PFSK-1 (cell line): ENCODE data around the gene CCDC192.

Experiments used
- FOXP2 ChIP-seq: optimal IDR thresholded peaks from 2 replicates; pipeline ENCODE3; 2011; ENCODE audit warnings: borderline replicate concordance, control low read depth, inconsistent platforms; ENCODE audit not compliant: insufficient read depth; ENCODE audit errors: extremely low read length, extremely low read depth
- POLR2AphosphoS5 ChIP-seq: IDR thresholded peaks from 2 replicates; pipeline ENCODE4 v1.6.1; 2012; ENCODE audit warnings: low read depth, mild to moderate bottlenecking, control low read depth, low read length, moderate library complexity
- SIN3A ChIP-seq: IDR thresholded peaks from 2 replicates; pipeline ENCODE4 v1.6.1; 2012; ENCODE audit warnings: mild to moderate bottlenecking, low read length, moderate library complexity, borderline replicate concordance; ENCODE audit not compliant: insufficient read depth
- TAF1 ChIP-seq: IDR thresholded peaks from 2 replicates; pipeline ENCODE4 v1.6.1; 2012; ENCODE audit warnings: low read length, control low read depth, borderline replicate concordance; ENCODE audit not compliant: insufficient read depth
- TF ChIP-seq, protein P1 (sequence below), 2 experiments: IDR thresholded peaks; 2 replicates each; pipeline versions ENCODE4 v1.6.1 to v1.8.0; 2011 to 2012; ENCODE audit warnings: low read depth in 2 of 2, low read length in 2 of 2, control low read depth in 1 of 2, inconsistent platforms in 1 of 2, mild to moderate bottlenecking in 1 of 2, moderate library complexity in 1 of 2; ENCODE audit not compliant: insufficient read depth in 1 of 2

The CCDC192 gene

GRCh38 chr5:127706691-127707090 is 3.5 kb downstream of the CCDC192 start:
- TF ChIP-seq FOXP2 (no peak), POLR2AphosphoS5 (no peak), TAF1 (no peak), SIN3A (no peak)
- TF ChIP-seq, protein P1, sequence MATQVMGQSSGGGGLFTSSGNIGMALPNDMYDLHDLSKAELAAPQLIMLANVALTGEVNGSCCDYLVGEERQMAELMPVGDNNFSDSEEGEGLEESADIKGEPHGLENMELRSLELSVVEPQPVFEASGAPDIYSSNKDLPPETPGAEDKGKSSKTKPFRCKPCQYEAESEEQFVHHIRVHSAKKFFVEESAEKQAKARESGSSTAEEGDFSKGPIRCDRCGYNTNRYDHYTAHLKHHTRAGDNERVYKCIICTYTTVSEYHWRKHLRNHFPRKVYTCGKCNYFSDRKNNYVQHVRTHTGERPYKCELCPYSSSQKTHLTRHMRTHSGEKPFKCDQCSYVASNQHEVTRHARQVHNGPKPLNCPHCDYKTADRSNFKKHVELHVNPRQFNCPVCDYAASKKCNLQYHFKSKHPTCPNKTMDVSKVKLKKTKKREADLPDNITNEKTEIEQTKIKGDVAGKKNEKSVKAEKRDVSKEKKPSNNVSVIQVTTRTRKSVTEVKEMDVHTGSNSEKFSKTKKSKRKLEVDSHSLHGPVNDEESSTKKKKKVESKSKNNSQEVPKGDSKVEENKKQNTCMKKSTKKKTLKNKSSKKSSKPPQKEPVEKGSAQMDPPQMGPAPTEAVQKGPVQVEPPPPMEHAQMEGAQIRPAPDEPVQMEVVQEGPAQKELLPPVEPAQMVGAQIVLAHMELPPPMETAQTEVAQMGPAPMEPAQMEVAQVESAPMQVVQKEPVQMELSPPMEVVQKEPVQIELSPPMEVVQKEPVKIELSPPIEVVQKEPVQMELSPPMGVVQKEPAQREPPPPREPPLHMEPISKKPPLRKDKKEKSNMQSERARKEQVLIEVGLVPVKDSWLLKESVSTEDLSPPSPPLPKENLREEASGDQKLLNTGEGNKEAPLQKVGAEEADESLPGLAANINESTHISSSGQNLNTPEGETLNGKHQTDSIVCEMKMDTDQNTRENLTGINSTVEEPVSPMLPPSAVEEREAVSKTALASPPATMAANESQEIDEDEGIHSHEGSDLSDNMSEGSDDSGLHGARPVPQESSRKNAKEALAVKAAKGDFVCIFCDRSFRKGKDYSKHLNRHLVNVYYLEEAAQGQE (IDR thresholded peaks at IDR 0.05; ENCODE audit: insufficient read depth in 1 of 2, low read depth in 2 of 2, low read length in 2 of 2) = no peak

DNA sequence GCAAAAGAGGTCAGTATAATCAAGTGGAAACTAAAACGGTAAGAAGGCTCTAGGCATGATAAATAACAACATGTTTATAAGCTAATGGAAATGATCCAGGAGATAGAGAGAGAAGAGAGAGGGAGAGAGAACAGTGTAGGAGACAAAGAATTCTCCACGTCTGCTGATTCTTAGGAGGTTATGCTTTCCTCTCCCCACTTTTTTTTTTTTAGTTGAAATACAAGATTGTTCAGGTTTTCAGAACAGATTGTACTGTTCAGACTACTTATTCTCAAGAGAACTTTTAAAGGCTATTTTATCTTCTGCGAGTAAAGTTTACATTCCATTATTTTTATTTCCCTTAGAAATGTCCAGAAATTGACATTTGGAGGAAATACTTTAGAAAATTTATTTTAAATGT is 4.0 kb downstream of the CCDC192 start:
- no peak for TF ChIP-seq FOXP2
- TF ChIP-seq, protein P1 (IDR thresholded peaks at IDR 0.05; ENCODE audit: insufficient read depth in 1 of 2, low read depth in 2 of 2, low read length in 2 of 2) = no peak
- TF ChIP-seq SIN3A = no peak
- TF ChIP-seq TAF1 = no peak
- no peak for TF ChIP-seq POLR2AphosphoS5

GRCh38 chr5:127718181-127718580 is 15.0 kb downstream of the CCDC192 start:
- no peak for TF ChIP-seq SIN3A
- TF ChIP-seq, protein P1 (IDR thresholded peaks at IDR 0.05; ENCODE audit: insufficient read depth in 1 of 2, low read depth in 2 of 2, low read length in 2 of 2) = no peak
- TF ChIP-seq TAF1 = no peak
- no peak for TF ChIP-seq FOXP2
- no peak for TF ChIP-seq POLR2AphosphoS5

DNA sequence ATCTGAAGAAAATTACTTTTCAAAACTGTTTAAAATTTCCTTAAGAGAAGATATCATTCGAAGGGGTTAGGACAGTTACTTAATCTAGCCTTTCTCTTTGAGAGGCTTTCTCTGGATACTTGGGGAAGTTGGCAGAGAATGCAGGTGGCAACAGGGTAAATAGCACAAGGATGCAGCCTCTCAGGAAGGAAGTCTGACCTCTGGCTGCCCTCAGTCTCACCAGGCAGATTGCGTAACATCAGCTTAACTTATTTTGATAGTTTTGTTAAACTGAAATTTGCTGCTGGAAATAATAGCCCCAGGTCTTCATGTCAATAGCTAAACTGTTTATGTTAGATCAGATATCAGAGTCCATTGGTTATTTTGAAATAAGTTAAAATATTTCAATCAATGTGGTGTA is 20.4 kb downstream of the CCDC192 start:
- TF ChIP-seq SIN3A (no peak; the same call in 1 of the 2 replicates), POLR2AphosphoS5 (no peak), FOXP2 (no peak)
- TF ChIP-seq, protein P1 (IDR thresholded peaks at IDR 0.05; ENCODE audit: insufficient read depth in 1 of 2, low read depth in 2 of 2, low read length in 2 of 2) = no peak

GRCh38 chr5:127725673-127726072 is 22.5 kb downstream of the CCDC192 start:
- TF ChIP-seq FOXP2 (no peak), SIN3A (no peak), POLR2AphosphoS5 (no peak), TAF1 (no peak)
- TF ChIP-seq, protein P1 (IDR thresholded peaks at IDR 0.05; ENCODE audit: insufficient read depth in 1 of 2, low read depth in 2 of 2, low read length in 2 of 2) = no peak
